ENCODE measurements around the gene C18orf54.

DNA sequence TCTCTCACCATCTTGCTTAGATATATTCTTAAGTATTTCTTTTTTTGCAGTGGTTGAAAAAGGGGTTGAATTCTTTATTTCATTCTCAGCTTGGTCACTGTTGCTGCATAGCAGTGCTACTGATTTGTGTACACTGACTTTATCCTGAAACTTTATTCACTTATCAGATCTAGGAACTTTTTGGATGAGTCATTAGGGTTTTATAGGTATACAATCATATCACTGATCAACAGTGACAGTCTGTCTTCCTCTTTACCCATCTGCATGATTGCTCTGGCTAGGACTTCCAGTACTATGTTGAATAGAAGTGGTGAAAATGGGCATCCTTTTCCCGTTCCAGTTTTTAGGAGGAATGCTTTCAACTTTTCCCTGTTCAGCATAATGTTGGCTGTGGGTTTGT lies 6.5 kb upstream of the C18orf54 start:
- TF ChIP-seq, protein P1, sequence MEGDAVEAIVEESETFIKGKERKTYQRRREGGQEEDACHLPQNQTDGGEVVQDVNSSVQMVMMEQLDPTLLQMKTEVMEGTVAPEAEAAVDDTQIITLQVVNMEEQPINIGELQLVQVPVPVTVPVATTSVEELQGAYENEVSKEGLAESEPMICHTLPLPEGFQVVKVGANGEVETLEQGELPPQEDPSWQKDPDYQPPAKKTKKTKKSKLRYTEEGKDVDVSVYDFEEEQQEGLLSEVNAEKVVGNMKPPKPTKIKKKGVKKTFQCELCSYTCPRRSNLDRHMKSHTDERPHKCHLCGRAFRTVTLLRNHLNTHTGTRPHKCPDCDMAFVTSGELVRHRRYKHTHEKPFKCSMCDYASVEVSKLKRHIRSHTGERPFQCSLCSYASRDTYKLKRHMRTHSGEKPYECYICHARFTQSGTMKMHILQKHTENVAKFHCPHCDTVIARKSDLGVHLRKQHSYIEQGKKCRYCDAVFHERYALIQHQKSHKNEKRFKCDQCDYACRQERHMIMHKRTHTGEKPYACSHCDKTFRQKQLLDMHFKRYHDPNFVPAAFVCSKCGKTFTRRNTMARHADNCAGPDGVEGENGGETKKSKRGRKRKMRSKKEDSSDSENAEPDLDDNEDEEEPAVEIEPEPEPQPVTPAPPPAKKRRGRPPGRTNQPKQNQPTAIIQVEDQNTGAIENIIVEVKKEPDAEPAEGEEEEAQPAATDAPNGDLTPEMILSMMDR (IDR thresholded peaks at IDR 0.05; ENCODE audit: extremely low read depth in 1 of 2, insufficient read depth in 1 of 2, low read depth in 1 of 2, low read length in 2 of 2), result no peak
- TF ChIP-seq EZH2 (IDR thresholded peaks at IDR 0.05; ENCODE audit: borderline replicate concordance, low read depth, low read length, severe bottlenecking), result no peak
- no peak for TF ChIP-seq POLR2A (IDR thresholded peaks at IDR 0.05; ENCODE audit: low read depth, low read length)
- TF ChIP-seq, protein P2, sequence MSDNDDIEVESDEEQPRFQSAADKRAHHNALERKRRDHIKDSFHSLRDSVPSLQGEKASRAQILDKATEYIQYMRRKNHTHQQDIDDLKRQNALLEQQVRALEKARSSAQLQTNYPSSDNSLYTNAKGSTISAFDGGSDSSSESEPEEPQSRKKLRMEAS (IDR thresholded peaks at IDR 0.05; ENCODE audit: insufficient read depth, insufficient read length), result no peak
- no peak for TF ChIP-seq POLR2AphosphoS5 (IDR thresholded peaks at IDR 0.05; ENCODE audit: insufficient read depth, low read depth, low read length)

Measured in endothelial cell of umbilical vein (primary cell).